HK-2 (cell line): ENCODE data around the gene APIP.

Experiments
- DNase-seq: peaks from one replicate; pipeline ENCODE4 v3.0.0-alpha.2; 2018; ENCODE audit not compliant: unreplicated experiment

APIP gene

DNA sequence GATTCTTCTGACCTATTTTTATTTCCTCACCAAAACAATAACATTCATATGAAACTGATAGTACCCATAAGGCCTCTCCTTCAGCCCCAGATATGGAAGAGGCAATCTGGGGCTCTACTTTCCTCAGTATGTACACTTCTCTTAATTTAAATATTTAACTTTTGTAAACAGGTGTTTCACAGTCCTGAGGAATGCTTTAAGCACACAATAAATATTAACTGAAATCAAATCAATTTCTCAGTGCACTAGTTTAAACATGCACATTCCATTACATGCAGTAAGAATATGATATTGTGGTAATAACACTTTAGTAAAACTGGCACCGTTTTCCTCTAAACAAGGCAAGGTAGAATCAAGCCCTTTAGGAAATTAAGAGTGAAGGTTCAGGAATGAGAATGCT lies 28.9 kb downstream of the APIP start:
- no peak for DNase-seq

DNA sequence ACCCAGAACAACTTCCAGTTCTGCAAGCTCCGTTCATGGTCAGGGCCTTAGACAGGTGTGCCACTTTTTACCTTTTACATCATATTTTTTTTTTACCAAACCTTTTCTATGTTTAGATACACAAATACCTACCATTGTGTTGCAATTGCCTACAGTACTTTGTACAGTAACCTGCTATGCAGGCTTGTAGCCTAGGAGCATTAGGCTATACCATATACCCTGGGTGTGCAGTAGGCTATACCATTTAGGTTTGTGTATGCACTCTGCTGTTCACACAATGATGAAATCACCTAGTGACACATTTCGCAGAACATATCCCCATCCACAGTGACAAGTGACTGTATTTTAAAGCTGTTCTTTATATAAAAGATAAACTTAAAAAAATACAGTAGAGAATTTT lies 29.6 kb downstream of the APIP start:
- no peak for DNase-seq

DNA sequence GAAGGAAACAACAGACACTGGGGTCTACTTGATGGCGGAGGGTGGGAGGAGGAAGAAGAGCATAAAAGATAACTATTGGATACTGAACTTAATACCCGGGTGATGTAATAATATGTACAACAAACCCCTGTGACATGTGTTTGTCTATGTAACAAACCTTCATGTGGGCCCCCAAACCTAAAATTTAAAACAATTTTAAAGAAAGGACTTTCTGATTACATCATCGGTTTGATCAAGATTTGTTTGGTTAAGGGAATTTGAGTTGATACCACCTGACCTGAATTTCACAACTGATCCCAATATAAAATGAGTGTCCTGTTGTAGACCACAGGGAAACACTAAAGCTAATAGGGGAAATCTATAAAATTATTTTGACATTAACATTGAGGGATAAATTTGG lies 34.3 kb downstream of the APIP start:
- no peak for DNase-seq

DNA sequence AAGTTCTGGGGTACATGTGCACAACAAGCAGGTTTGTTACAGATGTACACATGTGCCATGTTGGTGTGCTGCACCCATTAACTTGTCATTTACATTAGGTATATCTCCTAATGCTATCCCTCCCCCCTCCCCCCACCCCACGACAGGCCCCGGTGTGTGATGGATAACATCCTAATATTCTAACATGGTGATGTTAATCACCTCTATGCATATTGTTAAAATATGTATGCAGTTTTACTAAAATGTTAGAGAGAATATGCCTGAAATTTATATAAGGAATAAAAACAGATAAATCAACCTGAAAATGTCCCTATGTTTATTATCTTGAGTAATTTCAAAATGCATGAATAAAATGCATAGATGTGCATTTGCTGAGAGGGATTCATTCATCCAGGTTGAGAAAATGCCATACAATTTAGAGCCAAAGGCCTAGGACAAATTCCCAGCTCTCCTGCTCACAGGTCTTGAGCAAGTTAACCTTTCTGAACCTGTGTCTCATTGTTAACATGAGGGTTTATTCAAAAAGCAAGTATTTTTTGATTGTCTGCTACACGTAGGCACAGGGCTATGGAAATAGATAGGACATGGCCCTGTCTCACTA lies 38.7 kb downstream of the APIP start:
- DNase-seq, result no peak

DNA sequence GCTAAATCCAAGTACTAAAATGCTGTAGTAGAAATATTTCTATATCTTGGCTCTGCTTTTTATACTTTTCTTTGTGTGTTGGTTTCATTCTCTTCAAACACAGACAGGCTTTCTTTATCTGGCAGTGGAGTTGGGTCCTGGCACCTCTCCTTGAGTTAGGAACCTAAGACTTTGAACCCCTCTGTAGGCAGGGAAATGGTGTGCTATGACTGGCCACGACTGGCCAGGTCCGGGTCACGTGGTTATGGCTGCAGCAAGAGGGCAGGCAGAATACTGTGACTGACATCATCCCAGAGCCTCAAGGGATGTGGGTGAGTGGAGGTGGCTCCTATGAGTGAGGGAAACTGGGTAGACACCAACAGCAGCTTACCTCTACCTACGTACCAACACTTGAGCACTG lies 42.0 kb downstream of the APIP start:
- DNase-seq, result no peak

DNA sequence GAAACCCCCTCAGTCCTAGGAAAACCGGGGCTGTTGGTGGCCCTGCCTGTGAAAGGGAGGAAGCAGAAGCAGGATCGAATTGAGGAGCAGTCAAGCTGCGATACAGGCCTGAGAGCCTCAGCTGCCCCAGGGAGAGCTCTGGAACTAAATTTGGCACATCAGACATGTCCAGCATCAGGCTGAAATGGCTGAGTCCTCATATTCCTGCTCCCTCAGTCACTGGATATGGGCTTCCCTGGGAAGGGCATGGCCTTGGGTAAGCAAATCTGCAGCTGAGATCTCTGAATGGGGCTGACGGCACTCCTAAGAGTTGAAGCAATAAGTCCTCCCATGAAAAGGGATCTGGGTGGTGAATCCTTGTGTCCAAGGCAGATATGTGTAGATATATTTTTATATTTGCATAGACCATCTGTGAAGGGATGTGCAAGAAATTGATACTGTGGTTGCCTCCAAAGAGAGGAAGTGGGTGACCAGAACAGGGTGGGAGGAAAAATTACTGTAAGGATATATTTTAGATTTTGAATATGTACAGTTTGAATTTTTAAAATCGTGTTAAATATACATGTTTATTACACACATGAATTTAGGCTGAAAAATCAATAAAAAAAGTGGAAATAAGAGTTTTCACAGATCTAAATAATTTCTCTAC lies 45.5 kb downstream of the APIP start:
- no peak for DNase-seq

DNA sequence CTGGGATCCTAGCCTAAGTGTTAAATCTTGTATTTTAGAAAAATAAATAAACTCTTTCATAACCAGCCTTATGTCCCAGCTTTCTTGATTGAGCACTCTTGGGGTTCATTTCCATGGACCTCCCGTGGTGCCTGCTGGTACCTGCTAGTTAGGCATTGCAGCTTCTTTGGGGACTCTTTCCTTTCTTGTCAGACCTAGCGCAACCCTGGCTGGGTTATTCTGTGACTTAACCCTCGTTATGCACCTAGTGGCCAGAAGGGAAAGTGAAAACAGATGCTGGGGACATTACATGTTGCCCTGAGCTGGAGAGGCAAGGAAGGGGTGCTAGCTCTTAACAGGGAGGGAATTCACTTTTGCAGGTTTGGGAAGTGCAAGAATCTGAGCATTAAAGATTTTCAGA lies 46.8 kb downstream of the APIP start:
- DNase-seq, result no peak

DNA sequence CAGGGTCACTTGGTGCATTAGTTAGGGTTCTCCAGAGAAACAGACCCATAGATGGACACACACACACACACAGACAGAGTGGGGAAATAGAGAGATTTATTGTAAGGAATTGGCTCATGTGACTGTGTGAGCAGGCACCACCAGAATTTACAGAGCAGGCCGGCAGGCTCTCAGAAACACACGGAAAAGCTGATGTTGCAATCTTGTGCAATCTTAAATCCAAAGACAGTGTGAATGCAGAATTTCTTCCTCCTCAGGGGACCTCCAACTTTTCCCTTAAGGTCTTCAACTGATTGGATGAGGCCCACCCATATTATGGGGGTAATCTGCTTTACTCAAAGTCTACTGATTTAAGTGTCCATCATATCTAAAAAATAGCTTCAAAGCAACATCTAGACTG lies 49.8 kb downstream of the APIP start:
- no peak for DNase-seq

DNA sequence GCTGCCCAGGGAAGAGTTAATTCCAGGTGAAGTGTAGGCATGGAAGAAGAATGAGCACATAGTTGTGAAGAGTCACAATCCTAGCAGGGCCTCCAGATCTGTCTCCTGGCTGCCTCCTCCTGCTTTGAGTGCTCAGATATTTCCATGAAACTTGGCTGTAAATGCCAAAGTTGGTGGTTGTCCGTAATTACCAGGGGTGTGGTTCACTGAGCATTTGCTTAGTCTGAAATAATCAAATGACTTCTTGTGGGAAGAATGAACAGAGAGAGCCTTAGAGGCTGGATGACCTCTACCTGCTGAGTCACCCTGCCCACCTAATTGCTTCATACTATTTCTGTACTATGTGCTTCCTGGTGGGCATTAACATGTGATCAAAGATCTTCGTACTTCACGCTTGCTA lies 50.9 kb downstream of the APIP start:
- no peak for DNase-seq

DNA sequence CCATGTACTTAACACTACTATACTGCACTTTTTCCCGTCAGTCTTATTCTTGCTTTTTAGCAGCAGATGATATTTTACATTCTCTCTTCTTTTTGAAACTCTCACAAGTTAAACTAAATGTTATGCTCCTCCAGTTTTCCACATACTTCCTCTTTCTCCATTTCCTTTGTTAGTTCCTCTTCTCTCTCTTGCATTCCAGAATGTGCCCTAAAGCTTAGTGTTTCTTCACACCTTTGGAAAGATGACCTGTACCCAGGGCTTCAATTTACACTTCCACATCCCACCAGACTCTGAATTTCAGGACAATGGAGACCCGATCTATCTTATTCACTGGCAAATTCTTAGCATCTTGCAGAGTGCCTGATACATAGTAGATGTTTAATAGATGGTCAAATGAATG lies 51.8 kb downstream of the APIP start:
- DNase-seq, result no peak

DNA sequence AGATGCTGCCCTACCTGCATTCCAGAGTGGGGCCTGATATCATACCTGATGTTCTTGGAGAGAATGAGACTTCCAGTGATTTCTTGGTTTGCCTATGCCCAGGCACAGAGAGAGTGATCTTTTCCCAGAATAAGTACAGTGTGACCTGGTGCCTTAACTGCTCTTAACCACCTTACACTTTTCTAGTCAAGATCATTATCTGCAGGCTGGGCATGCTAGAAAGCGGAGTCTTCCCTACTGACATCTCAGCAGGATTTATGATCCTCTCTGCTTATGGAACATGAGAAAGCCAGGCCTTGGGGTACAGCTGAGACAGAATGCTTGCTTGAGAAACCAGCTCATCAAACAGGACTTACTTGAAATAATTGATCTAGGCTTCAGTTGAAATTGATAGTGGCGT lies 53.1 kb downstream of the APIP start:
- no peak for DNase-seq

DNA sequence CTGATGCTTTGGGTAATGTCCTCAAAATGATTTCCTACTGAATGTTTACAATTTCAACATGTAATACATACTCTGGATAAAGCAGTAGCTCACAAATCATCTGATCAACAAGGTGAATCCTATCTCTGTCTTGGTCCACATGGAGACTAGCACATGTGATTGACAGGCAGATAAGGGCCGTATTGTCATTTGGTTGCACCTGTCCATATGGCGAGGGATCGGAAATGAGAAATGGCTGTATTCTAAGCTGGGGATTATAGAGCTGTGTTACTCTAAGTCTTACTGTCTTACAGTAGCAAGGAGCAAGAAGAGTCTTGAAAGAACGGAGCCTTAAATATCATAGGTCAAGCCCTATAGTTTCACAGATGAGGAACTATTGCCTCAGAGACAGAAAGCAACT lies 55.7 kb downstream of the APIP start:
- DNase-seq, result no peak

DNA sequence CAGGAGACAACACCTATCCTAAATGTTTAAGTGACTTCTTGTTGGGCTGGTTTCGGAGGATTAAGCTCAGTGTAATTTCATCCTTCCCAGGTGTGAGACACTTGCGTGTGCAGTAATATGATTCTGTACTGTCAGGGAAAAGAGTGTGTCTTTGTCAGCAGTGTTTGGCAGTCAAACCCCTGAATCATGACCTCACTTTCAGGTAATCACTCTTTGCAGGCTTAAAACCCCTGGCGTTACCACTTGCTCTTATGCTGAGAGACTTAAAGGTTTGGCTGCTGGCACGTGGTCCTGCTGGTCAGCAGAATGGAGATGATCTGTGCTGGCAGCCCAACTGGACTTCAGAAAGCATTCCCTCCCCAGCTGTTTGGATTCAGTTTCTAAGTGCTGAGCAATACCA lies 56.1 kb downstream of the APIP start:
- DNase-seq, result no peak

DNA sequence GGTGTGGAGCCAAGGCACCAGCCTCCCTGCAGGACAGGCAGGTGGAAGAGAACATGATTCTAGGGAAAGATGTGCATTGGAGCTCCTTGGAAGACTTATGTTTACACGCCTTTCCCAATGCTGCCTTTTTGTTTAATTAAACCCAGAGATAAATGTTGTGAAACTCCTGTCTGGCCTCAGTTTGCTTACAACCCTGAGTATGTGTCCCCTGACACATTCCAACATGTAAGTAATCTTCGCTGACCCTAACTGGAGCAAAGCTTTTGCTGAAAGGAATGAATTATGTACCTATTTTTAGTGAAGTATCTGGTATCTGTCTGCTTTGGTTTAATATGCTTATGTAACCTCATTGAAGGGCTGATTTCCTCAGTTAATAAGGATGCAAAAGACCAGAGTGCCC lies 56.7 kb downstream of the APIP start:
- no peak for DNase-seq

DNA sequence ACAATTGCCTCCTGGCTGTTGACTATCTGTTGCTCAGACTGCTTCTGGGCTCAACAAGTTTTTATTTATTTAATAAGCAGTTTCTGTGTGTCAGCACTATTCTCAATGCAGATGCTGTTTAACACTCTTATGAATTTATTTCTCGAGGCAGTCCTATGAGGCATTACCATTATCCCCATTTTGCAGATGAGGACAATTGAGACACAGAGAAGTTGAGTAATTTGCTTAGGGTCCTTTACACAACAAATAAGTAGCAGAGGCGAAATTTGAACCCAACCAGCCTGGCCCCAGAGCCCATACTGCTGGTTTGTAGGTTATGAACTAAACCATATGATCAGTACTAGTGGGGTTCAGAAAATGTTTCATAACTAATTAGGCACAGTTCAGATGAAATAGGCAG lies 58.7 kb downstream of the APIP start:
- DNase-seq, result no peak

DNA sequence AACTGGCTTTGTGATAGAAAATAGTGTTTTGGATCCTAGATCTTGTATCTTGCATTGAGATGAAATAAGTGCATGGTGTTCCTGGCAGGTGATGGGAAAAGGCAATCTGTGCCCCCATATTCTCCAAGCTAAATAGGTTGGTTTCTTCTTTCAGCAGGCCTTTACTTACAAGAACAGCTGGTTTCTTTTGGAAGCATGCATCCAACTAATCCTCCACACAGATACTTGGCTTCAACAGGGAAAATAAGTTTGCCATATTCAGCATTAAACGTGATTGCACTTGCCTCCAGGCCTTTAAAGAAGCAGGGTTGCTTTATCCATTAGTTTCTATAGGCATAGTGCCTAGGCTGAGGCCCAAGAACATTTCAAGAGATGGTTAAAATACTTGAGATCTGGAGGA lies 59.9 kb downstream of the APIP start:
- DNase-seq, result no peak

DNA sequence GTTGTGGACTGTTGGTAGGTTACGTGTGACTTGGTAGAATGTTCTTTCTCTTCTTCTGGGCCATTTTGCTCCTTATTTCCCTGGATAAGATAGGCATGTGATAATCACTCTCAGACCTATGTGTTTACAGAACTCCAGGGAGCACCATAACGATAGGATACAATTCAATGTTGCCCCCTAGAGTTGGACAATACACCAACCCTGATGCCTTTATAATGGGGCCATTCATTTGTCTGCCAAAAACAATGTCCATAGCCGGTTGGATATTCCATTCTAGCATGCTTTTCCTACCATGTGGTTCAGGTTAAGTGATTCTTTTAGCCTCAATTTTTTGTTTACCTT lies 60.5 kb downstream of the APIP start:
- DNase-seq, result no peak

DNA sequence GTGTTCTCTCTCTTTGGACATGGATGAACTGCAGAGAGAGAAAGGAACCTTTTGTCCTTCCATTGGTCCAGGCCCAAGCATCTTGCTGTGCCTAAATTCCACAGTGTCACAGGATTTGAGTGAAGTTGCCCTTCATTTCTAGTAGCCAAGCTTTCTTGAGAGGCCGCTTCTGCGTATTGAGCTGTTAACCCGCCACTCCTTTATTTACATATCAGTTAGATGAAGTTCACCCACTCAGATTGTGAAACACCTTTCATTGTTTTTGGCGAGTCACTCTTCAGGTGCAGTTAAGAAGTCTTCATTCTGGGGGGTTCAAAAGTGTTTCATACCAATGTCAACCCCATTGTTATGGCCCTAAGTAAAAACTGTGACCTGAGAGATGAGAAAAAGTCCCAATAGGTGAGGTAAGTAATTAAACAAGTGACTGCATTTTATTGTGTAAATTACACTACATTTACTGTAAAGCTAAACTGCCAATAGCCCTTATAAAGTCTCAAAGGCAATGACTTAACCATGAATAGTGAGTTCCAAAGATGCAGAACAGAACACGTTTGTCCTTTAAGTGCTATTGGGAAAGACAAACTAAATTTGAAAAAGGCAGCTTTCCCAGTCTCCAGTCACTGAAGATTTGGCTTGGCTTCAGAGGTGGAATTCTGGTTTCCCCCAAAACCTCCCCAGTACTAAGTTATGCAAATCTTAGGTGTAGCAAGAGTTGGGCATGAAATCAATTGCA lies 61.0 kb downstream of the APIP start:
- DNase-seq, result no peak

DNA sequence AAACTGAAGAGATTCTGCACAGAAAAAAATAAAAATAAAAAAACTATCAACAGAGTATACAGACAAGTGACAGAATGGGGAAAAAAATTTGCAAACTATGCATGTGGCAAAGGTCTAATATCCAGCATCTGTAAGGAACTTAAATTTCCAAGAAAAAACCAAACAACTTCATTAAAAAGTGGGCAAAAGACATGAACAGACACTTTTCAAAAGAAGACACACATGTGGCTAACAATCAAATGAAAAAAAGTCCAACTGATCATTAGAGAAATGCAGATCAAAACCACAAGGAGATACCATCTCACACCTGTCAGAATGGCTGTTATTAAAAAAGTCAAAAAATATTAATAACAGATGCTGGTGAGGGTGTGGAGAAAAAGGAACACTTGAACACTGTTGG lies 64.3 kb downstream of the APIP start:
- no peak for DNase-seq

DNA sequence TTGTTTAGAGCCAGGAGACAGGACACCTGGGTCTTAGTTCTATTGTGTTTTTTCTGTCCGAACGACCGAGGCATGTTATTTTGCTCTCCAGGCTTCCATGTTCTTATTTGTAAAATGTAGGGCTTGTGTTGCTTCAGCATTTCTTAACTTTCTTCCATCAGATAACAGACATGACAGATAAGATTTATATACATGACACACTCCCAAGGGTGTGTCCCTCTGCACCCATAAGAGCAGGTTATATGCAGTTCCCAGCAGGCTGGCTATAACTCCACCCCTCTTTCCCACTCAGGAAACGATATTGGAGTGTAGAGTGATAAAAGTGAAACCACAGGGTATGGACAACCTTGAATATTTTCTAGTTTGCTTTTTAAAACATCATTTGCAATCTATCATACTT lies 65.8 kb downstream of the APIP start:
- no peak for DNase-seq

DNA sequence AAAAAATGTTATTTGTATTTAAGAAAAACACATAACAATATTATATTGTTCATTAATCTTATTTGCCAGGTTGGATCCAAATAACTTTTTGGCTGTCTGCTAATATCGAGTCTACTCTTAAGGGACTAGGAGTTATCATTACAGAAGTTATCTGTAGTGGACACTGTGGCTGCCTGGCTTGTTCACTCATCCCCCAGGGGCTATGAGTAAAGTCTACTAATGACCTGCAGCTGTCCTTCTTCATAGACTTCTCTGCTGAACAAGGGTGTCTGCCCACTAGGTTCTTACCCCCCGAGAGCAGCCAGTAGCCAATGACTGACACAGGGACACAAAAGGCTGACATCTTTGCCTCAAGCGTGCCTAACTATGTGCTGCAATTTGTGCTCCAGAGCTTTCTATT lies 69.7 kb downstream of the APIP start:
- DNase-seq, result no peak

DNA sequence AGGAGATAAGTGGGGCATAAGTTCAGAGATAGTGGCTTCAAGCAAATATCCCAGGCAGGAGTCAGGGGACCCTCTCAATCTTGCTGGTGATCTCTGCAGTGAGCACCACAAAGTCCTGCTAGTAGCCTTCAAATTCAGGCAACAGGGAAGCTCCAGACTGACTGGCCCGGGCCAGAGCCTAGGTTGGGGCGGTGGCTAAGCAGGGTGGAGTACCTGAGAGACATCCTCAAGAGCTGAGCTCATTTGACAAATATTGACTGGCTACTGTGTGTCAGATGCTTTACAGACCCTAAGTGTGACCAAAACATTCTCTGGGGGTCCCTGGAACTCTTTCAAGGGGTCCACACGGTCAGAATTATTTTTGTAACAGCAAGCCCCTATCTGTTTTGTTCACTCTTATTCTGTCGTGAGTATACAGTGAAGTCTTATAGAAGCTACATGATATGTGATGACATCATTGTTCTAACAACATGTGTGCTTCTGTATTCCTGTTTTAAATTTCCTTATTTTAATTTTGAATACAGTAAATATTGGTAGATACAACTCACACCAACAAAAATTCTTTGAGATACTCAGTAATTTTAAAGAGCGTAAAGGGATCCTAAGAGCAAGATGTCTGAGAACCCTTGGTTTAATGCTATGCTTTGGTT lies 71.6 kb downstream of the APIP start:
- no peak for DNase-seq

DNA sequence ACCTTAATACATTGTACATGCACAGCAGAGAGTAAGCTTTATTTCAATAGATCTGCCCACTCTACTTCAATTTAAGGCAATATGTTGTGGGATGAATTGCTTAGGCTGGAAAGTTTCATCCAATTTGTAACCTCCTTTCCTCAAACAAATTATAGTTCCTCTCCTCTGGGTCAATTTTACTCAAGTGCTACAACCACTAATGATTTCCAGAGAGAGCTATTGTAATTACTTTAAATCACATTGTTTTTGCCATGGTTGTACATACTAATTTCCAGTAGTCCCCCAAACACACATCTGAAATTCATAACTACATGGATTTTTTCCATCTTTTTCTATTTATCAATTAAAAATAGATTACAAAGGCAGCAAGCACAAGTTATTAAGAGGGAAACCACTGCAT lies 72.9 kb downstream of the APIP start:
- no peak for DNase-seq
